ENCODE measurements around the gene UQCRC2.

DNA sequence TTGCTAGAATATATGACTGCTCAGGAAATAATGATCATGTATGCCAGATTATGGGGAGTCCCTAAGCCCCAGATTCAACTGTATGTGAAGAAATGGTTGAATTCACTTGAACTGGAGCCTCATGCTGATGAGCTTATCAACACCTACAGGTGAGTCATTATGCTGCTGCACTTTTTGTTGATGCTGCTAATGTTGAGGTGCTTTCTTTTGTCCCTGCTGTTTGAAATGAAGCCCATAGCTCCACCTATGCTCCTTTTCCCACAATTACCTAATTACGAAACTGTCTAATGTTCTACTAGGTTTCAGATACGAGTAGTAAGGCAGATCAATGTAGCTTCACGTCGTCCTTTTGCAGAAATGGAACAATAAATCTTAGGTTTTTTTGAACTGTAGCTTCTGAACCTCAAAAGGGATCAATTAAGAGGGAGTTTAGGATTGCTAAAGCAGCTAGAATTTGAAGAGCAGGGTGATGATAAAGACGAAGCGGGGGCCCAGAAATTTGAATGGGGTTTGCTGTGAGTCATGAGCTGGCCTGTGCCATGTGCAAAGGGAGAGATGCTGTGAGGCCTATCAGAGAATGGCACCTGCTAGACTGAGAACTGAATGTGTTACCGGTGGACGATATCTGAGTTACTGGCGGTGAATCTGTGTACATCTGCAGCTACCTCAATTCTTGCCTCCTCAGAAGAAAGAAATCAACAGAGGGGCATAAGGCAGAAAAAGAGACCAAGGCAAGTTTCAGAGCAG lies 6.1 kb upstream of the UQCRC2 start:
- TF ChIP-seq, protein P1, sequence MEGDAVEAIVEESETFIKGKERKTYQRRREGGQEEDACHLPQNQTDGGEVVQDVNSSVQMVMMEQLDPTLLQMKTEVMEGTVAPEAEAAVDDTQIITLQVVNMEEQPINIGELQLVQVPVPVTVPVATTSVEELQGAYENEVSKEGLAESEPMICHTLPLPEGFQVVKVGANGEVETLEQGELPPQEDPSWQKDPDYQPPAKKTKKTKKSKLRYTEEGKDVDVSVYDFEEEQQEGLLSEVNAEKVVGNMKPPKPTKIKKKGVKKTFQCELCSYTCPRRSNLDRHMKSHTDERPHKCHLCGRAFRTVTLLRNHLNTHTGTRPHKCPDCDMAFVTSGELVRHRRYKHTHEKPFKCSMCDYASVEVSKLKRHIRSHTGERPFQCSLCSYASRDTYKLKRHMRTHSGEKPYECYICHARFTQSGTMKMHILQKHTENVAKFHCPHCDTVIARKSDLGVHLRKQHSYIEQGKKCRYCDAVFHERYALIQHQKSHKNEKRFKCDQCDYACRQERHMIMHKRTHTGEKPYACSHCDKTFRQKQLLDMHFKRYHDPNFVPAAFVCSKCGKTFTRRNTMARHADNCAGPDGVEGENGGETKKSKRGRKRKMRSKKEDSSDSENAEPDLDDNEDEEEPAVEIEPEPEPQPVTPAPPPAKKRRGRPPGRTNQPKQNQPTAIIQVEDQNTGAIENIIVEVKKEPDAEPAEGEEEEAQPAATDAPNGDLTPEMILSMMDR (optimal IDR thresholded peaks at IDR 0.05 in 1 of 3, IDR thresholded peaks at IDR 0.05 in 1 of 3, conservative IDR thresholded peaks at IDR 0.05 in 1 of 3; ENCODE audit: extremely low read depth in 1 of 3, insufficient read depth in 2 of 3, low read length in 3 of 3): no peak
- no peak for TF ChIP-seq EZH2 (IDR thresholded peaks at IDR 0.05; ENCODE audit: low read length)
